HL-60 (cell line): Measurements from ENCODE around the gene CALM3.

Experiments used
- DNase-seq, 2 experiments: peaks; one replicate each; pipeline ENCODE4 v3.0.0-alpha.2; 2010 to 2020; ENCODE audit warnings: low read depth in 1 of 2, low spot score in 1 of 2
- H3K27ac ChIP-seq: fragments of 250-450 bp; sonication (Bioruptor Pico); replicated peaks from 2 replicates; pipeline ENCODE4 v1.5.1; 2020; ENCODE audit warnings: mild to moderate bottlenecking, moderate library complexity
- H3K27me3 ChIP-seq: fragments of 250-450 bp; sonication (Bioruptor Pico); 2 replicates; pipeline ENCODE4 v1.5.1; 2021; ENCODE audit warnings: mild to moderate bottlenecking, moderate library complexity; ENCODE audit not compliant: insufficient read depth, poor library complexity, severe bottlenecking
- H3K4me3 ChIP-seq: replicated peaks from 2 replicates; pipeline ENCODE4 v1.5.1; 2011; ENCODE audit warnings: mild to moderate bottlenecking, control low read depth, low read length; ENCODE audit not compliant: insufficient read depth
- CTCF ChIP-seq: IDR thresholded peaks from one replicate; pipeline ENCODE4 v1.5.1; 2011; ENCODE audit warnings: low read length, control low read depth, inconsistent platforms; ENCODE audit not compliant: insufficient read depth
- GABPA ChIP-seq: IDR thresholded peaks from 2 replicates; pipeline ENCODE4 v1.6.1; 2012; ENCODE audit warnings: low read depth
- POLR2AphosphoS5 ChIP-seq: IDR thresholded peaks from 2 replicates; pipeline ENCODE4 v1.6.1; 2012; ENCODE audit warnings: low read depth
- REST ChIP-seq: IDR thresholded peaks from 2 replicates; pipeline ENCODE4 v1.6.1; 2012; ENCODE audit warnings: low read depth; ENCODE audit not compliant: insufficient replicate concordance
- SPI1 ChIP-seq: IDR thresholded peaks from 2 replicates; pipeline ENCODE4 v1.6.1; 2012; ENCODE audit warnings: low read depth, mild to moderate bottlenecking, borderline replicate concordance

Gene CALM3

GRCh38 chr19:46606019-46606418 is 4.9 kb downstream of the CALM3 start:
- H3K27me3 ChIP-seq, result no peaks in the 10 kb centered on the region
- no peak for DNase-seq
- no peak overlapping the region for H3K4me3 ChIP-seq
- no peak overlapping the region for H3K27ac ChIP-seq
- TF ChIP-seq CTCF (no peak), REST (no peak), SPI1 (no peak), GABPA (no peak), POLR2AphosphoS5 (no peak)

GRCh38 chr19:46606681-46607447 is 5.7 kb downstream of the CALM3 start:
- H3K27me3 ChIP-seq, result no peaks in the 10 kb centered on the region
- TF ChIP-seq SPI1, result no peak
- TF ChIP-seq CTCF, result no peak
- no peak overlapping the region for H3K27ac ChIP-seq
- DNase-seq, result no peak
- no peak overlapping the region for H3K4me3 ChIP-seq

- Histone ChIP-seq H3K4me3 (no peak overlapping the region), H3K27me3 (no peaks in the 10 kb centered on the region), H3K27ac (no peak overlapping the region)
- no peak for DNase-seq
- TF ChIP-seq GABPA (no peak), CTCF (no peak), SPI1 (no peak), REST (no peak), POLR2AphosphoS5 (no peak)
Observed at GRCh38 chr19:46607448-46607841, 6.3 kb downstream of the CALM3 start.

- DNase-seq, result no peak
- TF ChIP-seq GABPA (no peak), SPI1 (no peak), CTCF (no peak), REST (no peak), POLR2AphosphoS5 (no peak)
- H3K27me3 ChIP-seq, result no peaks in the 10 kb centered on the region
- no peak overlapping the region for H3K27ac ChIP-seq
- no peak overlapping the region for H3K4me3 ChIP-seq
Observed at GRCh38 chr19:46608178-46608577, 7.0 kb downstream of the CALM3 start.
